OCI-LY3 (cell line): ENCODE measurements around the gene INTS1.

Experiments
- H2AFZ ChIP-seq: fragments of 200-600, 300-600 bp; shearing (Covaris generic); 2 replicates; pipeline ENCODE4 v1.6.0; 2014; ENCODE audit warnings: antibody characterized with exemption, low read depth, low read length
- H3K27ac ChIP-seq: fragments of 200-600, 300-600 bp; sonication (generic); 2 replicates; pipeline ENCODE4 v1.5.1; 2014; ENCODE audit warnings: mild to moderate bottlenecking, low read length, moderate library complexity, mixed read lengths
- H3K27me3 ChIP-seq: fragments of 200-600, 300-600 bp; sonication (generic); 2 replicates; pipeline ENCODE4 v1.6.1; 2014; ENCODE audit warnings: low read depth, low read length, mixed read lengths
- H3K36me3 ChIP-seq: fragments of 200-600, 300-600 bp; sonication (generic); replicated peaks from 2 replicates; pipeline ENCODE3; 2014; ENCODE audit warnings: low read depth, low read length, mixed read lengths
- H3K4me1 ChIP-seq: fragments of 300-600, 200-600 bp; sonication (generic); 2 replicates; pipeline ENCODE4 v1.6.1; 2014; ENCODE audit warnings: low read length, mixed read lengths
- H3K4me2 ChIP-seq: fragments of 200-600, 300-600 bp; sonication (generic); 2 replicates; pipeline ENCODE4 v1.6.1; 2014; ENCODE audit warnings: low read length, mixed read lengths
- H3K4me3 ChIP-seq: fragments of 300-600, 200-600 bp; sonication (generic); 2 replicates; pipeline ENCODE4 v1.5.1; 2014; ENCODE audit warnings: antibody characterized with exemption, mild to moderate bottlenecking, low read length, moderate library complexity
- H3K79me2 ChIP-seq: fragments of 300-600, 200-600 bp; shearing (Covaris generic); 2 replicates; pipeline ENCODE4 v1.6.1; 2014; ENCODE audit warnings: mild to moderate bottlenecking, low read length, mixed read lengths
- H3K9ac ChIP-seq: fragments of 300-600, 200-600 bp; shearing (Covaris generic); 2 replicates; pipeline ENCODE4 v1.6.0; 2014; ENCODE audit warnings: mild to moderate bottlenecking, low read length, moderate library complexity
- H3K9me3 ChIP-seq: fragments of 200-600, 300-600 bp; shearing (Covaris generic); 2 replicates; pipeline ENCODE4 v1.6.1; 2014; ENCODE audit warnings: low read length, mixed read lengths; ENCODE audit not compliant: insufficient read depth
- H4K20me1 ChIP-seq: fragments of 200-600, 300-600 bp; sonication (generic); 2 replicates; pipeline ENCODE4 v1.6.1; 2016; ENCODE audit warnings: low read length, mixed read lengths; ENCODE audit not compliant: insufficient read depth
- EZH2phosphoT487 ChIP-seq: fragments of 200-600 bp; shearing (Covaris generic); IDR thresholded peaks from 2 replicates; pipeline ENCODE4 v1.6.1; 2018; ENCODE audit warnings: antibody characterized with exemption, mixed run types, low read depth
- TF ChIP-seq, protein P1 (sequence below): fragments of 200-600, 300-600 bp; sonication (generic); IDR thresholded peaks from 2 replicates; pipeline ENCODE4 v1.5.1; 2014; ENCODE audit warnings: antibody characterized with exemption, low read length, low read depth

Gene INTS1

DNA sequence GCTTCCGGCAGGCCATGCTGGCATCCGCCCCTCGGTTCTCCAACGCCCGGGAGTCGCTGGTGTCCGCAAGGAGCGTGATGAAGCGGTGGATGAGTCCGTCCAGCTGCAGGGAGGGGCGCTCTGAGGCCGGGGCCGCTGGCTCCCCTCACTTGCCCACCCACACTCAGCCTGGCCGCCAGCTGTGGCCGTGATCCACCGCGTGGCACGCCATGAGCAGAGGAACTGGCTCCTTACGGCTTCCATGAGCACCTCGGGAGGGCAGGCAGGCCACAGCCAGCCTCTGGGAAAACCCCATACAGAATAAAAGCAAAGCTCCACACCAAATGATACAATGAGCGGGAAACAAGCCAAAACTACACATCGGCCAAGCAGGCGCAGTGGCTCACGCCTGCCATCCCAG lies 29.5 kb downstream of the INTS1 start:
- Histone ChIP-seq H3K27me3 (no peaks in the 10 kb centered on the region), H3K4me1 (no peaks in the 10 kb centered on the region), H2AFZ (no peak overlapping the region), H3K36me3 (peaks cover 2% of the 10 kb centered on the region), H3K9ac (no peak overlapping the region), H3K4me2 (no peak overlapping the region), H3K27ac (no peak overlapping the region), H3K4me3 (no peak overlapping the region), H4K20me1 (no peaks in the 10 kb centered on the region), H3K9me3 (no peaks in the 10 kb centered on the region), H3K79me2 (no peaks in the 10 kb centered on the region)
- TF ChIP-seq, protein P1, sequence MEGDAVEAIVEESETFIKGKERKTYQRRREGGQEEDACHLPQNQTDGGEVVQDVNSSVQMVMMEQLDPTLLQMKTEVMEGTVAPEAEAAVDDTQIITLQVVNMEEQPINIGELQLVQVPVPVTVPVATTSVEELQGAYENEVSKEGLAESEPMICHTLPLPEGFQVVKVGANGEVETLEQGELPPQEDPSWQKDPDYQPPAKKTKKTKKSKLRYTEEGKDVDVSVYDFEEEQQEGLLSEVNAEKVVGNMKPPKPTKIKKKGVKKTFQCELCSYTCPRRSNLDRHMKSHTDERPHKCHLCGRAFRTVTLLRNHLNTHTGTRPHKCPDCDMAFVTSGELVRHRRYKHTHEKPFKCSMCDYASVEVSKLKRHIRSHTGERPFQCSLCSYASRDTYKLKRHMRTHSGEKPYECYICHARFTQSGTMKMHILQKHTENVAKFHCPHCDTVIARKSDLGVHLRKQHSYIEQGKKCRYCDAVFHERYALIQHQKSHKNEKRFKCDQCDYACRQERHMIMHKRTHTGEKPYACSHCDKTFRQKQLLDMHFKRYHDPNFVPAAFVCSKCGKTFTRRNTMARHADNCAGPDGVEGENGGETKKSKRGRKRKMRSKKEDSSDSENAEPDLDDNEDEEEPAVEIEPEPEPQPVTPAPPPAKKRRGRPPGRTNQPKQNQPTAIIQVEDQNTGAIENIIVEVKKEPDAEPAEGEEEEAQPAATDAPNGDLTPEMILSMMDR, result no peak

GRCh38 chr7:1473864-1474512 lies 30.2 kb downstream of the INTS1 start:
- no peaks in the 10 kb centered on the region for H3K4me1 ChIP-seq
- H3K36me3 ChIP-seq, result peaks cover 2% of the 10 kb centered on the region
- no peak overlapping the region for H3K27ac ChIP-seq
- H3K4me3 ChIP-seq, result no peak overlapping the region
- no peak overlapping the region for H2AFZ ChIP-seq
- H3K4me2 ChIP-seq, result no peak overlapping the region
- no peak overlapping the region for H3K9ac ChIP-seq
- no peaks in the 10 kb centered on the region for H4K20me1 ChIP-seq
- H3K27me3 ChIP-seq, result no peaks in the 10 kb centered on the region
- H3K9me3 ChIP-seq, result no peaks in the 10 kb centered on the region
- no peaks in the 10 kb centered on the region for H3K79me2 ChIP-seq
- no peak for TF ChIP-seq EZH2phosphoT487
- TF ChIP-seq, protein P1, result peak; percentile 59

- H3K9ac ChIP-seq, result no peak overlapping the region
Measured at GRCh38 chr7:1470901-1471300, 33.3 kb downstream of the INTS1 start.

GRCh38 chr7:1468643-1469298 lies 35.4 kb downstream of the INTS1 start:
- no peaks in the 10 kb centered on the region for H3K9me3 ChIP-seq
- H3K9ac ChIP-seq, result no peak overlapping the region
- H3K4me3 ChIP-seq, result no peak overlapping the region
- no peak for TF ChIP-seq EZH2phosphoT487
- TF ChIP-seq, protein P1, result no peak
- no peaks in the 10 kb centered on the region for H3K27me3 ChIP-seq
- no peak overlapping the region for H2AFZ ChIP-seq
- no peak overlapping the region for H3K4me2 ChIP-seq
- H3K4me1 ChIP-seq, result no peaks in the 10 kb centered on the region
- no peaks in the 10 kb centered on the region for H4K20me1 ChIP-seq
- no peaks in the 10 kb centered on the region for H3K79me2 ChIP-seq
- H3K36me3 ChIP-seq, result peaks cover 2% of the 10 kb centered on the region
- no peak overlapping the region for H3K27ac ChIP-seq

More at GRCh38 chr7:1470901-1471300, 33.3 kb downstream of the INTS1 start:
- Histone ChIP-seq H3K79me2 (no peaks in the 10 kb centered on the region), H3K4me1 (no peaks in the 10 kb centered on the region), H3K4me3 (no peak overlapping the region), H3K27ac (no peak overlapping the region), H3K9me3 (no peaks in the 10 kb centered on the region), H3K27me3 (no peaks in the 10 kb centered on the region), H2AFZ (no peak overlapping the region), H3K4me2 (no peak overlapping the region), H3K36me3 (peaks cover 2% of the 10 kb centered on the region), H4K20me1 (no peaks in the 10 kb centered on the region)
- TF ChIP-seq, protein P1, result no peak
- TF ChIP-seq EZH2phosphoT487, result no peak
